Measurements from ENCODE around the gene PCNX2. TPM values are rescaled to one million over a fixed set of nuclear protein-coding genes. Genes with fewer than 3 reads are reported as not detected.

PCNX2 gene
- total RNA-seq (10.0 TPM), polyA plus RNA-seq (7.7 TPM)
- long read RNA-seq, donor 1 = 0 reads
- long read RNA-seq, donor 2, partial matches to known transcripts = 0 of 1 reads
- long read RNA-seq, donor 2, other reads (novel, unspliced or antisense) = 0 of 1 reads
- long read RNA-seq, donor 3 = 0 reads
- long read RNA-seq, donor 4, partial matches to known transcripts = 0 of 2 reads
- long read RNA-seq, donor 4, other reads (novel, unspliced or antisense) = 0 of 2 reads
- long read RNA-seq, donor 5, full-length matches to known transcripts = 1 of 7 reads
- long read RNA-seq, donor 5, partial matches to known transcripts = 6 of 7 reads
- long read RNA-seq, donor 5, other reads (novel, unspliced or antisense) = 0 of 7 reads
- long read RNA-seq, donor 6 = 0 reads
- long read RNA-seq, donor 7 = 0 reads
- long read RNA-seq, donor 8 = 0 reads
- long read RNA-seq, donor 9 = 0 reads
- long read RNA-seq, donor 10, partial matches to known transcripts = 0 of 1 reads
- long read RNA-seq, donor 10, other reads (novel, unspliced or antisense) = 0 of 1 reads

DNA sequence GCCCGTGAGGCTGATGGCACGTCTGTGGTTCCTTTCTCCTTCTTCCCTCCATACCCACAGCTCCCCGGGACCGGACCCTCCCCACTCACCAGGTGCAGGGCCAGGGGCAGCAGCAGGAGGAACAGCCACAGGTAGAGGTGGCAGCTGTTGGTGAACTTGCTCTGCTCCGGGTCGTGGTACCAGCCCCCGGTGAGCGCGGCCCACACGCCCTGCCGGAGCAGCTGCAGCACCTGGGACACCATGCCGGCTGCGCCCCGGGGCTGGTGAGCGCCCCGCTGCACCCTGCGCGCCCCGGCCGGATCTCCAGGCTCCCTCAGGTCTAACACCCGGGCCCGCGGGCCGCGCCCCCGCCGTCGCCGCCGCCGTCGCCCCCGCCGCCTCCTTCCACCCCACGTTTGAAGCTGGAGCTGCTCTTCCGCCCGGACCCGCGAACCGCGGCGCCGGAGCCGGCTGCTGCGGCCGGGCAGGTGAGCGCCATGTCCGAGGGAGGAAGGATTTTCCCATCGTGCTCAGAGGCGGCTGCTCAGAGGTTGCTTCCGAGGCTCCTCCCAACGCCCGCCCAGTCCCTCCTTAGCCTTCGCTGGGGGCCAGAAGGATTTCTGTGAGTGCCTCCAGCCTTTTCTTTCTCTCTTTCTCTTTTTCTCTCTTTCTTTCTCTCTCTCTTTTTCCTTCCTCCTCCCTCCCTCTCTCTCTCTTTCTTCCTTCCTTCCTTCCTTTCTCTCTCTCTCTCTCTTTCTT is at the start of gene PCNX2:
TSS of gene PCNX2 (minus strand) at position 489 of the 738 bp plus-strand sequence. CDS start at position 242, 247 bp downstream.
- Histone ChIP-seq H3K4me1 (ENCODE audit: control insufficient read depth in 2 of 2, insufficient read depth in 2 of 2, low read length in 2 of 2) (peaks cover 4 to 10% of the 10 kb centered on the region in 2 donors), H3K4me3 (ENCODE audit: low read length in 2 of 2) (peak within 1 kb of the TSS; percentile 33 to 60), H3K9me3 (ENCODE audit: control insufficient read depth in 2 of 2, insufficient read depth in 1 of 2, low read length in 1 of 2) (no peaks in the 10 kb centered on the region), H3K27me3 (ENCODE audit: control insufficient read depth in 2 of 2, insufficient read depth in 1 of 2, low read length in 1 of 2) (peaks cover 0 to 10% of the 10 kb centered on the region in 2 donors), H3K27ac (ENCODE audit: low read depth in 1 of 2, low read length in 1 of 2) (peak within 1 kb of the TSS; percentile 22 to 81), H3K36me3 (ENCODE audit: control insufficient read depth in 2 of 2, insufficient read depth in 2 of 2, low read length in 1 of 2) (no peaks in the 10 kb centered on the region)
- peak in 5 of 9 donors; percentile 19 to 68 (median 27) for DNase-seq (ENCODE audit: low read depth in 6 of 9, low spot score in 9 of 9)
- WGBS = under 1% methylated on average over 54 of the region's 54 CpGs

DNA sequence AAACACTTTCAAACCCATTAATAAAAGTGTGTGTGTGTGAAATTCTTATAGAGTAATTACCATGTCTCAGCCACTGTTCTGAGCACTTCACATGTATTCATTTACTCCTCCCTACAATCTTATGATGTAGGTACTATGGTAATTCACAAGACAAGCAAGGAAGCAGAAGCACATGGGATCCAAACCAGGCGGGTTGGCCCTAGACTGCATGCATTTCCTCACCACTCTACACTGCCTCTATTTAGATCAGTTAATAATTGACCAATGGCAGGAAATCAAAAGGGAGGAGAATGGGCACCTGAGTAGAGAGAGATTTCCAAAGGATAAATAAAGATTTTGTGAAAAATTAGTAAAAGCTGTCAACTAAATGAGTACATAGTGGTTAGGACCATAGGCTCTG is 47.7 kb upstream of the PCNX2 start:
- no peak for DNase-seq (ENCODE audit: low read depth in 6 of 9, low spot score in 9 of 9)
- 91% methylated on average over 1 of the region's 1 CpG for WGBS
- Histone ChIP-seq H3K4me3 (ENCODE audit: low read length in 2 of 2) (no peak overlapping the region), H3K9me3 (ENCODE audit: control insufficient read depth in 2 of 2, insufficient read depth in 1 of 2, low read length in 1 of 2) (no peaks in the 10 kb centered on the region), H3K4me1 (ENCODE audit: control insufficient read depth in 2 of 2, insufficient read depth in 2 of 2, low read length in 2 of 2) (no peaks in the 10 kb centered on the region), H3K27ac (ENCODE audit: low read depth in 1 of 2, low read length in 1 of 2) (no peak overlapping the region), H3K27me3 (ENCODE audit: control insufficient read depth in 2 of 2, insufficient read depth in 1 of 2, low read length in 1 of 2) (peaks cover 0 to 5% of the 10 kb centered on the region in 2 donors), H3K36me3 (ENCODE audit: control insufficient read depth in 2 of 2, insufficient read depth in 2 of 2, low read length in 1 of 2) (no peaks in the 10 kb centered on the region)

GRCh38 chr1:233342086-233342485 is 46.6 kb upstream of the PCNX2 start:
- Histone ChIP-seq H3K27ac (ENCODE audit: low read depth in 1 of 2, low read length in 1 of 2) (no peak overlapping the region), H3K4me3 (ENCODE audit: low read length in 2 of 2) (no peak overlapping the region), H3K4me1 (ENCODE audit: control insufficient read depth in 2 of 2, insufficient read depth in 2 of 2, low read length in 2 of 2) (no peaks in the 10 kb centered on the region), H3K36me3 (ENCODE audit: control insufficient read depth in 2 of 2, insufficient read depth in 2 of 2, low read length in 1 of 2) (no peaks in the 10 kb centered on the region), H3K9me3 (ENCODE audit: control insufficient read depth in 2 of 2, insufficient read depth in 1 of 2, low read length in 1 of 2) (no peaks in the 10 kb centered on the region), H3K27me3 (ENCODE audit: control insufficient read depth in 2 of 2, insufficient read depth in 1 of 2, low read length in 1 of 2) (peaks cover 0 to 5% of the 10 kb centered on the region in 2 donors)
- no peak for DNase-seq (ENCODE audit: low read depth in 6 of 9, low spot score in 9 of 9)

- Histone ChIP-seq H3K4me1 (ENCODE audit: control insufficient read depth in 2 of 2, insufficient read depth in 2 of 2, low read length in 2 of 2) (no peaks in the 10 kb centered on the region), H3K36me3 (ENCODE audit: control insufficient read depth in 2 of 2, insufficient read depth in 2 of 2, low read length in 1 of 2) (no peaks in the 10 kb centered on the region), H3K27me3 (ENCODE audit: control insufficient read depth in 2 of 2, insufficient read depth in 1 of 2, low read length in 1 of 2) (peaks cover 0 to 5% of the 10 kb centered on the region in 2 donors), H3K9me3 (ENCODE audit: control insufficient read depth in 2 of 2, insufficient read depth in 1 of 2, low read length in 1 of 2) (no peaks in the 10 kb centered on the region), H3K27ac (ENCODE audit: low read depth in 1 of 2, low read length in 1 of 2) (no peak overlapping the region), H3K4me3 (ENCODE audit: low read length in 2 of 2) (no peak overlapping the region)
- DNase-seq (ENCODE audit: low read depth in 6 of 9, low spot score in 9 of 9) = no peak
- 78% methylated on average over 4 of the region's 4 CpGs for WGBS
These were observed 45.5 kb upstream of the PCNX2 start for GRCh38 chr1:233340966-233341516.

GRCh38 chr1:233340031-233340555 is 44.6 kb upstream of the PCNX2 start:
- 97% methylated on average over 3 of the region's 3 CpGs for WGBS
- no peaks in the 10 kb centered on the region for H3K9me3 ChIP-seq (ENCODE audit: control insufficient read depth in 2 of 2, insufficient read depth in 1 of 2, low read length in 1 of 2)
- no peaks in the 10 kb centered on the region for H3K36me3 ChIP-seq (ENCODE audit: control insufficient read depth in 2 of 2, insufficient read depth in 2 of 2, low read length in 1 of 2)
- no peaks in the 10 kb centered on the region for H3K4me1 ChIP-seq (ENCODE audit: control insufficient read depth in 2 of 2, insufficient read depth in 2 of 2, low read length in 2 of 2)
- H3K27ac ChIP-seq (ENCODE audit: low read depth in 1 of 2, low read length in 1 of 2) = no peak overlapping the region
- no peak overlapping the region for H3K4me3 ChIP-seq (ENCODE audit: low read length in 2 of 2)
- H3K27me3 ChIP-seq (ENCODE audit: control insufficient read depth in 2 of 2, insufficient read depth in 1 of 2, low read length in 1 of 2) = peaks cover 0 to 5% of the 10 kb centered on the region in 2 donors
- no peak for DNase-seq (ENCODE audit: low read depth in 6 of 9, low spot score in 9 of 9)

- no peak overlapping the region for H3K4me3 ChIP-seq (ENCODE audit: low read length in 2 of 2)
- H3K27me3 ChIP-seq (ENCODE audit: control insufficient read depth in 2 of 2, insufficient read depth in 1 of 2, low read length in 1 of 2) = peaks cover 0 to 5% of the 10 kb centered on the region in 2 donors
- no peaks in the 10 kb centered on the region for H3K9me3 ChIP-seq (ENCODE audit: control insufficient read depth in 2 of 2, insufficient read depth in 1 of 2, low read length in 1 of 2)
- H3K27ac ChIP-seq (ENCODE audit: low read depth in 1 of 2, low read length in 1 of 2) = no peak overlapping the region
- H3K36me3 ChIP-seq (ENCODE audit: control insufficient read depth in 2 of 2, insufficient read depth in 2 of 2, low read length in 1 of 2) = no peaks in the 10 kb centered on the region
- WGBS = 98% methylated on average over 2 of the region's 2 CpGs
- H3K4me1 ChIP-seq (ENCODE audit: control insufficient read depth in 2 of 2, insufficient read depth in 2 of 2, low read length in 2 of 2) = no peaks in the 10 kb centered on the region
- DNase-seq (ENCODE audit: low read depth in 6 of 9, low spot score in 9 of 9) = no peak
These were observed 42.6 kb upstream of the PCNX2 start for GRCh38 chr1:233338102-233338501.

DNA sequence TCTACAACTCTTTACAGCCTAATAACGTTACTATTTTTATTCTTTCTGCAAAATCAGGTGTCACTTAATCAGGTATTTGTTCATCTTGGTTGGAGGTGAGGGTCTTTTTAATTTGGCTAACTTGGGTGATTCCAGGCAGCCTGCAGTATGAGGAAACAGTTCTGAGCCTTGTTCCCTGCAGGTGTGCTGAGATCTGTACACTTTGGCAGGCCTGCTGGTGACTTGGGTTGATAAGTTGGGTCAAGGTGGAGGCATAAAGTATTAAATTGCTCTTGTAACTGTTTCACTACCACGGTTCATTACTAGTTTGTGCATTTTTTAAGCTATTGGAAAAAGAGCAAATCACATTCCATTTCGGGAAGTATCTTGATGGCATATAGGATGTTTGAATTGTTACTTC is 42.0 kb upstream of the PCNX2 start:
- H3K9me3 ChIP-seq (ENCODE audit: control insufficient read depth in 2 of 2, insufficient read depth in 1 of 2, low read length in 1 of 2) = no peaks in the 10 kb centered on the region
- DNase-seq (ENCODE audit: low read depth in 6 of 9, low spot score in 9 of 9) = no peak
- H3K27me3 ChIP-seq (ENCODE audit: control insufficient read depth in 2 of 2, insufficient read depth in 1 of 2, low read length in 1 of 2) = peaks cover 0 to 5% of the 10 kb centered on the region in 2 donors
- no peaks in the 10 kb centered on the region for H3K4me1 ChIP-seq (ENCODE audit: control insufficient read depth in 2 of 2, insufficient read depth in 2 of 2, low read length in 2 of 2)
- H3K36me3 ChIP-seq (ENCODE audit: control insufficient read depth in 2 of 2, insufficient read depth in 2 of 2, low read length in 1 of 2) = no peaks in the 10 kb centered on the region
- WGBS = 94% methylated on average over 3 of the region's 3 CpGs
- no peak overlapping the region for H3K4me3 ChIP-seq (ENCODE audit: low read length in 2 of 2)
- no peak overlapping the region for H3K27ac ChIP-seq (ENCODE audit: low read depth in 1 of 2, low read length in 1 of 2)

GRCh38 chr1:233336554-233337456 is 41.3 kb upstream of the PCNX2 start:
- peaks cover 0 to 5% of the 10 kb centered on the region in 2 donors for H3K27me3 ChIP-seq (ENCODE audit: control insufficient read depth in 2 of 2, insufficient read depth in 1 of 2, low read length in 1 of 2)

More at GRCh38 chr1:233336554-233337456, 41.3 kb upstream of the PCNX2 start:
- H3K4me1 ChIP-seq (ENCODE audit: control insufficient read depth in 2 of 2, insufficient read depth in 2 of 2, low read length in 2 of 2) = no peaks in the 10 kb centered on the region
- H3K4me3 ChIP-seq (ENCODE audit: low read length in 2 of 2) = no peak overlapping the region
- DNase-seq (ENCODE audit: low read depth in 6 of 9, low spot score in 9 of 9) = no peak
- no peaks in the 10 kb centered on the region for H3K36me3 ChIP-seq (ENCODE audit: control insufficient read depth in 2 of 2, insufficient read depth in 2 of 2, low read length in 1 of 2)
- no peak overlapping the region for H3K27ac ChIP-seq (ENCODE audit: low read depth in 1 of 2, low read length in 1 of 2)
- 96% methylated on average over 5 of the region's 5 CpGs for WGBS
- H3K9me3 ChIP-seq (ENCODE audit: control insufficient read depth in 2 of 2, insufficient read depth in 1 of 2, low read length in 1 of 2) = no peaks in the 10 kb centered on the region

Measured in thymus (tissue), 14 donors.